ENCODE data around the gene NDUFAF3. TPM values are rescaled to one million over a fixed set of nuclear protein-coding genes. Genes with fewer than 3 reads are reported as not detected.

NDUFAF3 gene
- total and polyA plus RNA-seq, 2 experiments from 2014 or later, result 49.9 to 118 TPM

- H3K9me3 Mint-ChIP-seq, result no peaks in the 10 kb centered on the region
- H3F3A ChIP-seq (replicated peaks; ENCODE audit: low read depth), result no peaks in the 10 kb centered on the region
- no peaks in the 10 kb centered on the region for H3K9me2 ChIP-seq (ENCODE audit: insufficient read depth)
- H3K4me3 Mint-ChIP-seq, result no peak overlapping the region
- H4K20me1 ChIP-seq (replicated peaks; ENCODE audit: insufficient read depth), result no peaks in the 10 kb centered on the region
- no peaks in the 10 kb centered on the region for H3K36me3 ChIP-seq (ENCODE audit: insufficient read depth)
- H3K4me3 ChIP-seq, result no peak overlapping the region
- H3K27ac ChIP-seq (ENCODE audit: low read depth), result no peak overlapping the region
- TF ChIP-seq CTCF (conservative IDR thresholded peaks at IDR 0.05; ENCODE audit: low read depth in 2 of 2) (no peak), ZNF114 (CRISPR knock-in tag; IDR thresholded peaks at IDR 0.05) (no peak), JUNB (IDR thresholded peaks at IDR 0.05; ENCODE audit: unreplicated experiment) (no peak), CREB1 (CRISPR knock-in tag; IDR thresholded peaks at IDR 0.05; ENCODE audit: low read depth) (no peak), ZNF462 (CRISPR knock-in tag; IDR thresholded peaks at IDR 0.05) (no peak), ETS1 (IDR thresholded peaks at IDR 0.05) (no peak), NANOG (IDR thresholded peaks at IDR 0.05; ENCODE audit: borderline replicate concordance) (no peak), ZNF331 (CRISPR knock-in tag; IDR thresholded peaks at IDR 0.05; ENCODE audit: low read depth) (no peak), EZH2 (IDR thresholded peaks at IDR 0.05; ENCODE audit: low read depth, unreplicated experiment) (no peak), POLR2AphosphoS5 (IDR thresholded peaks at IDR 0.05; ENCODE audit: low read depth) (no peak), REST (IDR thresholded peaks at IDR 0.05; ENCODE audit: unreplicated experiment) (no peak), STAT1 (IDR thresholded peaks at IDR 0.05; ENCODE audit: unreplicated experiment) (no peak), EZH2phosphoT487 (IDR thresholded peaks at IDR 0.05; ENCODE audit: unreplicated experiment) (no peak)
- H3K79me2 ChIP-seq (replicated peaks; ENCODE audit: insufficient read depth), result peaks cover 18% of the 10 kb centered on the region
- peaks cover 19% of the 10 kb centered on the region for H3K4me1 Mint-ChIP-seq
- H3K36me3 Mint-ChIP-seq (ENCODE audit: low read depth), result peaks cover 23% of the 10 kb centered on the region
- DNase-seq (ENCODE audit: low spot score) (no peak), ATAC-seq (no peak)
- peaks cover 13% of the 10 kb centered on the region; the same call in 1 of the 2 replicates for H3K4me1 ChIP-seq (ENCODE audit: insufficient read depth)
- H3K27me3 Mint-ChIP-seq (ENCODE audit: insufficient read depth, low read depth, poor library complexity), result peaks cover 22% of the 10 kb centered on the region
- no peak overlapping the region for H3K27ac Mint-ChIP-seq
- no peak overlapping the region for H2AFZ ChIP-seq
- H3K27me3 ChIP-seq (ENCODE audit: insufficient read depth), result no peaks in the 10 kb centered on the region
- H3K4me2 ChIP-seq, result no peak overlapping the region
Measured at GRCh38 chr3:48993834-48994233, 28.1 kb upstream of the NDUFAF3 start.
